ENCODE results near the gene DIS3L. TPM values are rescaled to one million over a fixed set of nuclear protein-coding genes. Genes with fewer than 3 reads are reported as not detected.

DIS3L gene
- total and polyA plus RNA-seq, 2 of the 13 experiments (the other 11 are each of a cell fraction or from before 2014, with no cell fraction given) = 21.0 to 50.5 TPM

DNA sequence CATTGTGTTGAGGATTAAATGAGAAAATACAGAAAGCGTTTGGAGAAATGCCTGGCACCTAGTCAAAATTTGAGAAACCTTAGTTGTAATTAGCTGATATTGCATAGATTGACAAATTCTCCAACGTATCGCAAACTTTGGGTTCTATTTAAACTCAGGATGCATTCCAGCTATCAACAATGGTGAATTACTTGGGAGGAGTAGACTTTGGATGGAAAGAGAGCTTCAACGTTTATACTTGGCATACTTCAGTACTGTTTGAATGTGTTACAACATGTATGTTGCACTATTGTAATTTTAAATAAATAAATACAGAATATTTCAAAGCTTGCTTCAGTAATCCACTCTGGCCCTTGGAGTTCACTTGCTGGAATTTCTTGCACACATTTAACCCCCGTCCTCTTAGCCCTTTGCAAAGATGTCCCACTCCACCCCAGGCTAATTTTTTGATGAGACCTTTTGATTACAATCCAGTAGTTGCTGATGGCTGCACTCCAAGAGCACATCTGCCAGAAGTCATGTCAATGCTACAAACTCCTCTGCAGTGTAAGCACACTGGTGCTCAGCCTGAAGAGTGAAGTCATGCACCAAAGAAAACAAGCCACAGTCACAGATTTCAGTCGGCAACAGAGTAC lies 4.7 kb upstream of the DIS3L start:
- Histone ChIP-seq H3K27me3 (ENCODE audit: control insufficient read depth in 1 of 2, insufficient read depth in 2 of 2, low read length in 2 of 2) (no peaks in the 10 kb centered on the region), H4K20me1 (ENCODE audit: insufficient read depth, low read length) (no peaks in the 10 kb centered on the region), H3K4me3 (replicated peaks in 1 of 3; ENCODE audit: insufficient read depth in 1 of 3, low read depth in 2 of 3, low read length in 3 of 3) (no peak overlapping the region), H3K4me2 (ENCODE audit: low read depth, low read length) (no peak overlapping the region), H3K4me1 (ENCODE audit: insufficient read depth, low read length) (peaks cover 25% of the 10 kb centered on the region), H2AFZ (ENCODE audit: low read length) (no peak overlapping the region), H3K9ac (ENCODE audit: insufficient read depth, low read depth, low read length) (no peak overlapping the region), H3K27ac (ENCODE audit: extremely low read length, insufficient read depth, low read length) (no peak overlapping the region), H3K9me3 (ENCODE audit: low read length) (no peaks in the 10 kb centered on the region), H3K79me2 (ENCODE audit: insufficient read depth, low read length) (no peaks in the 10 kb centered on the region), H3K36me3 (replicated peaks in 1 of 2; ENCODE audit: control insufficient read depth in 1 of 2, insufficient read depth in 2 of 2, low read length in 2 of 2) (no peaks in the 10 kb centered on the region)
- intact Hi-C loops (cut with micrococcal nuclease; ENCODE audit: unreplicated experiment) (no loop called here), in situ Hi-C loops (cut with HindIII; ENCODE audit: extremely low pct_ligation_motif_present, low pct_unique_long_range_greater_than_20kb) (loop anchor here (5.0 kb wide), 1 partner anchor 36 kb away; the partner anchor contains the start of gene MEGF11)
- ChIA-PET POLR2A (interaction anchor here (0.6 kb wide), 1 partner anchor 84 kb away, joined by 3 read pairs; no protein-coding TSS in a partner anchor), CTCF (ENCODE audit: low intra/inter-chr PET ratio, low total read pairs) (interaction anchor here (1.1 kb wide), 1 partner anchor 651 kb away, joined by 3 read pairs; no protein-coding TSS in a partner anchor)
- DNase-seq (ENCODE audit: low spot score) (no peak), ATAC-seq (no peak), FAIRE-seq (no peak)
- 58% methylated on average over 6 of the region's 6 CpGs for WGBS (ENCODE audit: low lambda C conversion rate)
- 0 out of 4 replicates have a peak, but pooled peaks of 1 of the 2 experiments have one; percentile 4 for TF ChIP-seq MAFK (conservative IDR thresholded peaks at IDR 0.05 in 1 of 2, IDR thresholded peaks at IDR 0.05 in 1 of 2; ENCODE audit: low read length in 2 of 2)
- no peak for TF ChIP-seq ZNF775 (CRISPR knock-in tag; IDR thresholded peaks at IDR 0.05; ENCODE audit: borderline replicate concordance)
- BruUV-seq (replicated peaks) = no TSS peak

DNA sequence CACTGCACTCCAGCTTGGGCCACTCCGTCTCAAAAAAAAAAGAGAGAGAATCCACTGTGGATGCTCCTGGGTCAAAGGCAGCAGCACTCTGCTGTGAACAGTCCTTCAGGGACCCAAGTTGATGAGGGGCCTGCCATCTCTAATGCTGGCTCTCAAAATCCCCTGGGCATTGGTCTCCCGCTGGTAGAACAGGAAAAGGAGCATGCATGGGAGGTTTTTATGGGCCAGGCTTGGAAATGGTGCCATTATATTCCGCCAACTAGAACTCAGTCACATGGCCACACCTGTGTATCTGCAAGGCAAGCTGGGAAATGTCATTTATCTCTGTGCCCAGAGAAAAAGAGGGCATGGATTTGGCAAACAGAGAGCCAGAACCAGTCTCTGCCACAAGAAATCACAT lies 3.4 kb upstream of the DIS3L start:
- intact Hi-C loops (cut with micrococcal nuclease; ENCODE audit: unreplicated experiment) = loop anchor here (10.0 kb wide), 1 partner anchor 95 kb away; the partner anchor contains the start of gene MAP2K1
- BruUV-seq (replicated peaks) = no TSS peak
- H3K9me3 ChIP-seq (ENCODE audit: low read length) = no peaks in the 10 kb centered on the region
- no peak overlapping the region for H3K27ac ChIP-seq (ENCODE audit: extremely low read length, insufficient read depth, low read length)
- CTCF ChIA-PET (ENCODE audit: low intra/inter-chr PET ratio, low total read pairs) = no interaction called here
- peaks cover 32% of the 10 kb centered on the region for H3K4me1 ChIP-seq (ENCODE audit: insufficient read depth, low read length)
- no peak for DNase-seq (ENCODE audit: low spot score)
- no peak overlapping the region for H3K9ac ChIP-seq (ENCODE audit: insufficient read depth, low read depth, low read length)
- no peak overlapping the region for H2AFZ ChIP-seq (ENCODE audit: low read length)
- POLR2A ChIA-PET = no interaction called here
- WGBS (ENCODE audit: low lambda C conversion rate) = 100% methylated on average over 3 of the region's 3 CpGs
- H3K79me2 ChIP-seq (ENCODE audit: insufficient read depth, low read length) = peaks cover 11% of the 10 kb centered on the region
- TF ChIP-seq ZNF432 (CRISPR knock-in tag; IDR thresholded peaks at IDR 0.05; ENCODE audit: borderline replicate concordance) (no peak), ZNF326 (CRISPR knock-in tag; IDR thresholded peaks at IDR 0.05; ENCODE audit: borderline replicate concordance) (no peak), DNMT1 (CRISPR knock-in tag; IDR thresholded peaks at IDR 0.05) (no peak), SMARCE1 (IDR thresholded peaks at IDR 0.05; ENCODE audit: borderline replicate concordance) (no peak), ISX (CRISPR knock-in tag; conservative IDR thresholded peaks at IDR 0.05) (no peak), ZSCAN22 (CRISPR knock-in tag; IDR thresholded peaks at IDR 0.05) (no peak), BRCA1 (CRISPR knock-in tag; IDR thresholded peaks at IDR 0.05) (no peak)
- TF ChIP-seq, protein P1, sequence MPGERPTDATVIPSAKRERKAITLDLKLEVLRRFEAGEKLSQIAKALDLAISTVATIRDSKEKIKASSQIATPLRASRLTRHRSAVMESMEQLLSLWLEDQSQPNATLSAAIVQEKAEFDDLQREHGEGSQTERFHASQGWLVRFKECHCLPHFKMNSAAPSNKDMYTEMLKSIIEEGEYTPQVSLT (CRISPR knock-in tag; IDR thresholded peaks at IDR 0.05; ENCODE audit: borderline replicate concordance, low read depth) = no peak
- H3K27me3 ChIP-seq (ENCODE audit: control insufficient read depth in 1 of 2, insufficient read depth in 2 of 2, low read length in 2 of 2) = no peaks in the 10 kb centered on the region; a peak in 1 of 5 replicates
- no peaks in the 10 kb centered on the region for H4K20me1 ChIP-seq (ENCODE audit: insufficient read depth, low read length)
- in situ Hi-C loops (cut with HindIII; ENCODE audit: extremely low pct_ligation_motif_present, low pct_unique_long_range_greater_than_20kb) = no loop called here
- FAIRE-seq = no peak
- no peak for ATAC-seq
- no peak overlapping the region for H3K4me2 ChIP-seq (ENCODE audit: low read depth, low read length)
- no peaks in the 10 kb centered on the region for H3K36me3 ChIP-seq (replicated peaks in 1 of 2; ENCODE audit: control insufficient read depth in 1 of 2, insufficient read depth in 2 of 2, low read length in 2 of 2)
- no peak overlapping the region for H3K4me3 ChIP-seq (replicated peaks in 1 of 3; ENCODE audit: insufficient read depth in 1 of 3, low read depth in 2 of 3, low read length in 3 of 3)

All from HepG2 (cell line).